ENCODE measurements around the gene MYL7.

The MYL7 gene

DNA sequence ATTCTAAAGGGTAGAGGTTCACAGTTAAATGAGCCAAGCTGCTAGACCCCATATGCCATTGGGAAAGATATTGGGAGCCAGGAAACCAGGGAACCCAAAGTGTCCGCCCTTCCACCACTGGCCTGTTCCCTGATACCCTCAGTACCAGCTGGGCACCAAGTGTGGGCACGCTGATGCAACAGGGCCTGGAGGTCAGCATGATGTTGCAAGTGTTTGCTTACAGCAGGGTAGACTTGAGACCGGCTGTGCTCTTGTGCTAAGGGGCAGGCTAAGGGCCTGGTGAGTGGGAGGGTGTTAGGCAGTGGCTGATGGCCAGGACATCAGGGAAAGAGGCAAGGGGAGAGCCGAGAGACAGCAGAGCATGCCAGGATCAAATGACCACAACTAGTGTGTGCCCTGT, 21.0 kb upstream of the MYL7 start:
- TF ChIP-seq, protein P1, sequence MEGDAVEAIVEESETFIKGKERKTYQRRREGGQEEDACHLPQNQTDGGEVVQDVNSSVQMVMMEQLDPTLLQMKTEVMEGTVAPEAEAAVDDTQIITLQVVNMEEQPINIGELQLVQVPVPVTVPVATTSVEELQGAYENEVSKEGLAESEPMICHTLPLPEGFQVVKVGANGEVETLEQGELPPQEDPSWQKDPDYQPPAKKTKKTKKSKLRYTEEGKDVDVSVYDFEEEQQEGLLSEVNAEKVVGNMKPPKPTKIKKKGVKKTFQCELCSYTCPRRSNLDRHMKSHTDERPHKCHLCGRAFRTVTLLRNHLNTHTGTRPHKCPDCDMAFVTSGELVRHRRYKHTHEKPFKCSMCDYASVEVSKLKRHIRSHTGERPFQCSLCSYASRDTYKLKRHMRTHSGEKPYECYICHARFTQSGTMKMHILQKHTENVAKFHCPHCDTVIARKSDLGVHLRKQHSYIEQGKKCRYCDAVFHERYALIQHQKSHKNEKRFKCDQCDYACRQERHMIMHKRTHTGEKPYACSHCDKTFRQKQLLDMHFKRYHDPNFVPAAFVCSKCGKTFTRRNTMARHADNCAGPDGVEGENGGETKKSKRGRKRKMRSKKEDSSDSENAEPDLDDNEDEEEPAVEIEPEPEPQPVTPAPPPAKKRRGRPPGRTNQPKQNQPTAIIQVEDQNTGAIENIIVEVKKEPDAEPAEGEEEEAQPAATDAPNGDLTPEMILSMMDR (IDR thresholded peaks at IDR 0.05), result no peak
- Histone ChIP-seq H3K4me2 (ENCODE audit: low read length) (no peak overlapping the region), H3K27ac (no peak overlapping the region), H3K4me3 (ENCODE audit: low read depth, low read length) (no peak overlapping the region), H3K9me3 (ENCODE audit: control insufficient read depth, low read length) (no peaks in the 10 kb centered on the region), H3K36me3 (ENCODE audit: control insufficient read depth, insufficient read depth, low read length) (no peaks in the 10 kb centered on the region), H2AFZ (no peak overlapping the region), H3K79me2 (no peaks in the 10 kb centered on the region), H3K27me3 (ENCODE audit: control insufficient read depth, insufficient read depth, low read length) (no peaks in the 10 kb centered on the region), H3K4me1 (no peaks in the 10 kb centered on the region), H3K9ac (no peak overlapping the region)

DNA sequence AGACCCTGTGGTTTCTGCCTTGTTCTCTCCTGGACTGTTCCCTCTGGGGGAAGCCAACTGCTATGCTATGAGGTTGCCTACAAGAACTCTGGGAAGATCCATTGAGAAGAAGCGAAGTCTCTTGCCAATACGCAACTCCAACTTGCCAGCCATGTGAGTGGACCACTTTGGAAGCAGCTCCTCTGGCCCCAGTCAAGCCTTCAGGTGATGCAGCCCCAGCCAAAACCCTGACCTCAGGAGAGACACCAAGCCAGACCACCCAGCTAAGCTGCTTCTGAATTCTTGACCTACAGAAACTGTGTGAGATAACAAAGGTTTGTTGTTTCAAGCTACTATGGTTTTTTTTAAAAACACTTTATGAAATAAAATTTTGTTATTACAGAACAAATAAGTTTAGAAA, 20.2 kb upstream of the MYL7 start:
- Histone ChIP-seq H3K79me2 (no peaks in the 10 kb centered on the region), H3K9me3 (ENCODE audit: control insufficient read depth, low read length) (no peaks in the 10 kb centered on the region), H3K9ac (no peak overlapping the region), H3K36me3 (ENCODE audit: control insufficient read depth, insufficient read depth, low read length) (no peaks in the 10 kb centered on the region), H3K27me3 (ENCODE audit: control insufficient read depth, insufficient read depth, low read length) (no peaks in the 10 kb centered on the region), H3K4me3 (ENCODE audit: low read depth, low read length) (no peak overlapping the region), H3K4me1 (no peaks in the 10 kb centered on the region), H3K27ac (no peak overlapping the region), H2AFZ (no peak overlapping the region), H3K4me2 (ENCODE audit: low read length) (no peak overlapping the region)
- TF ChIP-seq, protein P1 (IDR thresholded peaks at IDR 0.05), result no peak

DNA sequence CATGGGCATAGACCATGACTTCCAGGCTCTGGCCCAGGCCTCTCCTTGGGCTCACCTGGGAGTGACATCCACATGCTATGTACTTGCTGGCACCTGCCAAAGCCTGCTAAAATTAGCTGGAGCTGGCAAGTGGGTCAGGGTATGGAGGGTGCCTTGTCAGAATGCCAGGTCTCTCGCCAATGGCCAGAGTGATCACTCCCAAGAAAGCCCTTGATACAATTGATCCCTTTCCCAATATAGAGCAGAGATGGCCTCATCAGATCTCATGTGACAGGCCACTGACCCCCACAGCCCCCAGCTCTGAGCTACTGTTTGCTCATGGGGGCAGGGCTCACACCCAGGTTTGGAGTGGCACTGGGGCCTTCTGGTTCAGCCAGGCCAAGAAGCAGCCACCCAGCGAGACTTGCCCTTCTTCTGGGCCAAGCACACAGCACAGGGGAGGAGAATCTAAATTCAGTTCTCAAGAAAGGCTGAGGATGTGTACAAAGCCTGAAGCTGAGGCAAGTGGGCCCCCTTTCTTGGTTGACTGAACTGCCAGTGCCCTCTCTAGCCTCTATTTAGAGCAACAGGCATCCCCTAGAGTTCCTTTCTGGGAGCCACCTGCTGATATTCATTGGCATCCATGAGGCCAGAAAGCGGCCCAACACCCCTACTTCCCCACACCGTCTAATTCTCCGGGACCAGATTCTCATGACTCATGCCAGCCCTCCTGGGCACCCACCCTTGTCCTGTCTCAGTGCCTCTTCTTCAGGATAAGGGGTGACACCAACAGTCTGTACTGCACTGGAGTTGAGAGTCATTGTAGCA, 18.9 kb upstream of the MYL7 start:
- H3K4me1 ChIP-seq, result no peaks in the 10 kb centered on the region
- no peak overlapping the region for H3K4me3 ChIP-seq (ENCODE audit: low read depth, low read length)
- H3K9me3 ChIP-seq (ENCODE audit: control insufficient read depth, low read length), result no peaks in the 10 kb centered on the region
- no peak overlapping the region for H3K9ac ChIP-seq
- no peaks in the 10 kb centered on the region for H3K36me3 ChIP-seq (ENCODE audit: control insufficient read depth, insufficient read depth, low read length)
- H3K79me2 ChIP-seq, result no peaks in the 10 kb centered on the region
- no peak overlapping the region for H3K27ac ChIP-seq
- TF ChIP-seq, protein P1 (IDR thresholded peaks at IDR 0.05), result no peak
- no peaks in the 10 kb centered on the region for H3K27me3 ChIP-seq (ENCODE audit: control insufficient read depth, insufficient read depth, low read length)
- H3K4me2 ChIP-seq (ENCODE audit: low read length), result no peak overlapping the region
- no peak overlapping the region for H2AFZ ChIP-seq

DNA sequence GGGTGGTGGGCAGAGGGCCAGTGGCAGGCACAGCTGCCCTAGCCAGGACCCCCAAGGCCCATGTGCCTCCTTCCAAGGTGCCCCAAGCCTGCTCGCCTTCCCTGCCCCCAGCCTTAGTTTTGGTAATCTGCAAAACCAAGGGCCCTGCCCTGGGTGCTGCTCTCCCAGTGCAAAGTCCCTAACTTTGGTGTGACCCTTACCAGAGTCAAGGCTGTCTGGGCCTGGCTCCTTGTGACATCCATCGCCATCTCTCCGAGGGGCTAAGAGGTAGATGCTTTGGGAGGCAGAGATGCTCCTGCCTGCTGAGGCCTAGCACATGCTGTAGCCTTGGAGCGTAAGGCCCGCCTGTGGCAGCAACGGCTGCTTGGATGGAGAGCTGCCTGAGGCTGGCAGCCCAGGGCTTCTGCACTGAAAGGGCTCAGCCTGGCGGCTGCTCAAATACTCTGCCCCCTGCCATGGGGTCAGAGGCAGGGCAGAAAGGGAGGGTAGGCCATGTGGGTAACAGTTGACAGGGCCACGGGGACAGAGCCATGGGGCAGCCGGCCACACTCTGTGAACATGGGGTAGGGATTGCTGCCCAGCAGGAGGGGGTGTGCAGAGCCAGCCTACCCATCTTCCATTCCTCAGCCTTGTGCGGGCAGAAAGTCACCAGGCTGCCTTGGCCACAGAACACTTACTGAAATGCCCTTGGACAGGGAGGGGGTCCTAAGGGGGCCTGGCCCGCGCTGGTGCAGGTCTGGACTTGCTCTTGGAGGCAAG, 17.9 kb upstream of the MYL7 start:
- Histone ChIP-seq H3K36me3 (ENCODE audit: control insufficient read depth, insufficient read depth, low read length) (no peaks in the 10 kb centered on the region), H3K9me3 (ENCODE audit: control insufficient read depth, low read length) (no peaks in the 10 kb centered on the region), H2AFZ (no peak overlapping the region), H3K79me2 (no peaks in the 10 kb centered on the region), H3K27me3 (ENCODE audit: control insufficient read depth, insufficient read depth, low read length) (no peaks in the 10 kb centered on the region), H3K4me2 (ENCODE audit: low read length) (no peak overlapping the region), H3K4me3 (ENCODE audit: low read depth, low read length) (no peak overlapping the region), H3K4me1 (no peaks in the 10 kb centered on the region), H3K9ac (no peak overlapping the region), H3K27ac (no peak overlapping the region)
- TF ChIP-seq, protein P1 (IDR thresholded peaks at IDR 0.05), result no peak

All from parathyroid adenoma (tissue), 2 donors.